ENCODE data around the gene DCST2.

Gene DCST2

DNA sequence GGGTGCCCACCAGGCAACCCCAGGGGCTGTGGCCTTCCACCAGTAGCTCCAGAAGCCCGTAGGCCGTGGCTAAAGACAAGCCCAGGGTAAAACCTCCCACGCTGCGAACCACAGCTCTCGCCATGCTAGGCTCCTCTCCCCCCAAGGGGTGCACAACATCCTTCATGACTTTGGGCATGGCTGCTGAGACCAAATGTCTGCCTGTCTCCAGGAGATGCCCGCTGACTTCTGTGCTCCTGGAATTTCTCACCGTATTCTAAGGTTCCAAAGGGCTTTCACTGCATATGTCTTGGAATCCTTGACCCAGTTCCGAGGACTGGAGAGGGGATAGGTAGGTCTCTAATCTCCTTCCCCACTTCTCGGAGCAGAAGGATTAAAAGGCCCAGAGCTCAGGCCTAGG, at the start of gene DCST2, which contains the start of gene DCST1:
TSS of gene DCST2 (minus strand) at position 258 of the 400 bp plus-strand sequence. CDS start at position 178, 80 bp downstream.
TSS of gene DCST1 (plus strand) at position 301 of the 400 bp plus-strand sequence. CDS start 213 bp downstream, outside the sequence.
- DNase-seq, result no peak

- DNase-seq, result no peak
These were observed 49.5 kb upstream of the DCST2 start for GRCh38 chr1:155083052-155083541.

- no peak for DNase-seq
These were observed 48.9 kb upstream of the DCST2 start for GRCh38 chr1:155082301-155083051.

DNA sequence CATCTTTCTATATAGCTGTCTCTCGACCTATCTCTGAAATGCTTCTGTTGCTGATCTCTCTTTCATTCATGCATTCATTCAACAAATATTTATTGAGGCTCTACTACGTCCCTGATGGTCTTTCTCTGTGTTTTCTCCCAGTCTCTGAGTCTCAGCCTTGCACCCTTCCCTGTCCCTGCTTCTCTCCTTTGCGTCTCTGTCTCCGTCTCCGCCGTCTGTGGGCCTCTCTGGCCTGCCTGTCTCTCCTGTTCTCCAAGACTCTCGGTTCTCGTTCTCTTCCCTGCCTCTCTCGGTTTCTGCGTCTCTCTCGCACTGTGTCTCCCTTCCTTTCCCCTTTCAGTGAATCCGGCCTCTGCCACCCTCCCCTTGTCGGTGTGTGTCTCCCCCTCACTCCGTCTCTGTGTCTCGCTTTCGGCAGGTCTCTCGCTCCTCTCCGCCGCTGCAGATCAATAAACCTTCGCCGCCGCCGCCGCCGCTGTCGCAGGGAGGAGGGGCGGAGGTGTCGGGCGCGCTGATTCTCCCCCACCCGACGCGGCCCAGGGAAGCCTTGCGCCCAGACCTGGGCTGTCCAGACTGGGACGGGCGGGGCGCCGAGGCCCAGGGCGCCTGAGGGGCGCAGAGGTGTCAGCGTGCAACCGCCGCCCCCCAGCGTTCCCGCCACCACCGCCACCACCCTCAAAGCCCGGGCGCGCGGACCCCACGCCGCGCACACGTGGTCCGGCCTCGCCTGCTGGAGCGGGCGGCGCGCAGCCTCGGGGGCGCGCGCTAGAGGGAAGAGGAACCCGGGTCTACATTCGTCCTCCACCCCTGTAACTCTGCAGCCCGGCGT, 48.1 kb upstream of the DCST2 start:
- no peak for DNase-seq

GRCh38 chr1:155080312-155081228, 47.0 kb upstream of the DCST2 start:
- no peak for DNase-seq

- DNase-seq, result no peak
These were observed 46.1 kb upstream of the DCST2 start for GRCh38 chr1:155079487-155080311.

DNA sequence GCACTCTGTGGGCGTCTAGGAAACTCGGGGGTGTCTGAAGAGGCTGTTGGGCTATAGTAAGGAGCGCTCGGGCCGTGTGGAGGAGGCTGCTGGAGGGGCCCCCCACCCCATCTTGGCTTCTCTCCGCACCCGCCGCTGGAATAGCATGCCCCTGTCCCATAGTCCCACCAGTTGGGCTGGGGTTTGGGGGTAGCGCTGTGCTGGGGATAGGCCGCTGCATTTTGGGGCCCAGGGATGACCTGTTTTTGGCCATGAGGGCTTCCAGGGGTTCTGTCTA, 45.6 kb upstream of the DCST2 start:
- DNase-seq, result no peak

GRCh38 chr1:155078469-155079209, 45.1 kb upstream of the DCST2 start, which contains the start of gene EFNA3:
Gene EFNA3 (plus strand): TSS chr1:155078837. CDS start chr1:155078942, 105 bp downstream.
- peak; percentile 39 for DNase-seq

- DNase-seq, result no peak
These were observed 44.3 kb upstream of the DCST2 start for GRCh38 chr1:155077758-155078445.

DNA sequence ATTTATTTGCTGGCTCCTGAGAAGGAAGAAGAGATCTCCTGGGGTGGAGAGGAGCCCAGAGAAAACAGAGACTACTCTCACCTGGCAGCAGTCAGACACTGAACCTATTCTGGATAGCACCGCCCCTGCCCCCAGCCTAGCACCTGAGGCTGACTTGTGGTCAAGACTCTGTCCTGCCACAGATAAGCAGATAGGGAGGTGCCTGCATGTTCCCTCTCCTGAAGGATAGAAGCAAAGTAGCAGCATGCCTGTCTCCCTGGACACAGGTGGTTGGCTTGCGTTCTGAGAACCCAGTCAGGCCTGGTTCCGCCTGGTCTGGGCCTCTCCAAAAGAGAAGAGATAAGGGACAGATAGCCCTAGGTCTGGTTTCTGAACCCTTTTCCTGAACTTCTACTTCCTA, 43.8 kb upstream of the DCST2 start:
- no peak for DNase-seq

GRCh38 chr1:155076371-155076770, 42.8 kb upstream of the DCST2 start:
- DNase-seq, result no peak

DNA sequence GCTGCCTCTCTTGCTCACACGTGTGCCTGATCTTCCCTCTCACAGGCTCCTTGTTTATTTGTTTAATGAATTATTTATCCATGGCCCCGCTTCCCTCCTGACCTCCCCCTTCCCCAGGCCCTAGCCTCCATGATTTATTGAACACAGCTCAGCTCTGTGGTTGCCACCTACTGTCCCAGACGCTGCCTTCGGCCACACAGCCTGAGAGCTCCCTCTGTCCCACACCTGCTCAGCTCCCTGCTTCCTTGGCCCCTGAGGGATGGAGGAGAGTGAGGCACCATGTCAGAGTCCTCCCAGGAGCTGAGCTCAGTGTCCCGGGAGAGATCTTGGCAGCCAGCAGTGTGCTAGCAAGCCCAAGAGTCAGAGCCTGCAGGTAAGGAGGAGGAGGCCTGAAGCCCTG, 42.0 kb upstream of the DCST2 start:
- no peak for DNase-seq

GRCh38 chr1:155073377-155074242, 40.0 kb upstream of the DCST2 start:
- no peak for DNase-seq

GRCh38 chr1:155072531-155073289, 39.1 kb upstream of the DCST2 start:
- no peak for DNase-seq

- DNase-seq, result no peak
These were observed 38.1 kb upstream of the DCST2 start for GRCh38 chr1:155071701-155072100.

DNA sequence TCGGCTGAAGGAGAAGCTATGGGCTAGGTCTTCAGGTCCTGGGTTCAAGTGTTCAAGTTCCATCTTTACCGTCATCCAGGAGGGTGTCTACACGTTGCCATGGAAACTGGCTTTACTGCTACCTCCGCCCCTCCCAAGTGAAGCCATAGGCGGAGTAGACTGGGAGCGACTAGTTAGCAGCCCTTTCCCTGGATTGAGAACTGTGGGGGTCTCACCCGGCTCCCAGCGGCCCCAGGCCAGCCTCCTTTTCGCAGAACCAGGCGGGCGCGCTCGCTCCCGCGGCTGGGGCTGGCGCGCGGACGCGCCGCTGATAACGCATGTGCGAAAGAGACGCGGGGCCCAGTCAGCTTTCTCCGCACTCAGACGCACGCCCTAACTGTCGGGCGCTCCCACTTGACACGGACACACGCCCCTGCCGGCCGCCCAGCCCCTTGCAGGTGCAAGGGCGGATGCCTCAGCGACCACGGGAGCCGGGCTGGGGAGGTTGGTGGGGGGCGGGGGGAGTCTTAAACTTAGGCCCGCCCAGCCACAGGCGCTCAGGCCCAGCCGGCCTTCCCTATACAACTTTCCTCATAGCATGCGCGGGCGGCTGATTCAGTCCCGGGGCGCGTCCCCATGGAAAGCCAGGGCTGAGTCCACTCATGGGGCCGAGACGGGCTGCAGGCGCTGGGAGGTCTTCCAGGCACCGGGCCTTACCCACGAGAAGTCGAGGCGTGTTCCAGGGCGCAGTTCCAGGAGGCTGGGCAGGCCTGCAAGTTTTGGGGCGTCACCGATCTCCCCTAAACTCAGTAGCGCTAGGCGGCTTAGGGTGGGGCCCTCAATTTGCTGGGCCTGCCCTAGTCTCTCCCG, 37.4 kb upstream of the DCST2 start:
- peak; percentile 54 for DNase-seq

DNA sequence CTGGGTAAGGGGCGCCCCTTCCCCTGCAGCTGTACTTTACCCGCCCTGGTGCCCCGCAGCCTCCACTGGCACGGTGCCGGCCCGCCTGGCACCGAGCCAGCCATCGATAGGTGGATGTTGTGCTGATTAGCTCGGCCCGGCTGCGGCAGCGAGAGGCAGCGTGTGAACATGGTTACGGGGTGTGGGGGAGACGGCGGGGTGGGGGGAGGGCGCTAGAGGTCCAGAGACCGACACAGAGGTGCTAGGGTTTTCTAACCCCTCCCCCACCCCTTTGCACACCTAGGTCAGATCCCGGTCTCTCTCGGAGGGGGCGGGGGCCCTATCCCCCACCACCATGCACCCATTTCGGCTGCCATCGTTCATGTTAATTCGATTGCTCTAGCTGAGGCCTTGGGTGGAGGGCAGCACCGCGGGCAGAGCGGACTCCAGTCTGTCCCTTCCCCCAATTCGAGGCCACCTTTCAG, 36.6 kb upstream of the DCST2 start:
- no peak for DNase-seq

Data from fibroblast of upper back skin (primary cell).